Lung (tissue), 16 donors: Measurements from ENCODE around the gene MCOLN3. TPM values are rescaled to one million over a fixed set of nuclear protein-coding genes. Genes with fewer than 3 reads are reported as not detected.
A peak's percentile ranks its signal among the peaks of the same experiment; 100 is the strongest.

ENCODE experiments used
- ATAC-seq: fragments of 200-7000 bp; cut with Tn5 transposase; one replicate; pipeline ENCODE4 v1.9.1; 2020; ENCODE audit warnings: moderate number of reproducible peaks; ENCODE audit not compliant: insufficient read depth, low FRiP score
- DNase-seq, 3 donors: peaks; one replicate each; pipeline ENCODE4 v3.0.0-alpha.2; 2013 to 2017
- H3K27ac ChIP-seq, 2 donors: one replicate each; pipeline ENCODE4 v1.5.1; 2013; ENCODE audit warnings: mild to moderate bottlenecking in 2 of 2, moderate library complexity in 2 of 2, control low read depth in 1 of 2, inconsistent platforms in 1 of 2, low read depth in 1 of 2, low read length in 1 of 2
- H3K27me3 ChIP-seq, 3 donors: one replicate each; pipeline ENCODE4 v1.5.1; 2013; ENCODE audit warnings: low read length in 2 of 3; ENCODE audit not compliant: control insufficient read depth in 3 of 3, insufficient read depth in 3 of 3
- H3K36me3 ChIP-seq, 4 donors: one replicate each; pipeline ENCODE4 v1.5.1; 2013; ENCODE audit warnings: low read length in 4 of 4, mild to moderate bottlenecking in 1 of 4, moderate library complexity in 1 of 4; ENCODE audit not compliant: control insufficient read depth in 4 of 4, insufficient read depth in 4 of 4
- H3K4me1 ChIP-seq, 5 donors: one replicate each; pipeline ENCODE4 v1.5.1; 2013; ENCODE audit warnings: low read length in 5 of 5, mild to moderate bottlenecking in 2 of 5, moderate library complexity in 1 of 5; ENCODE audit not compliant: control insufficient read depth in 5 of 5, insufficient read depth in 5 of 5
- H3K4me3 ChIP-seq: one replicate; pipeline ENCODE4 v1.5.1; 2013; ENCODE audit warnings: mild to moderate bottlenecking, control low read depth, moderate library complexity
- H3K9ac ChIP-seq, 2 donors: one replicate each; pipeline ENCODE4 v1.5.1; 2013; ENCODE audit warnings: low read length in 2 of 2, control low read depth in 1 of 2; ENCODE audit not compliant: insufficient read depth in 1 of 2
- H3K9me3 ChIP-seq, 4 donors: one replicate each; pipeline ENCODE4 v1.5.1; 2013; ENCODE audit warnings: low read length in 3 of 4, mild to moderate bottlenecking in 1 of 4, moderate library complexity in 1 of 4; ENCODE audit not compliant: control insufficient read depth in 4 of 4, insufficient read depth in 3 of 4
- CTCF ChIP-seq: IDR thresholded peaks from 2 replicates; pipeline ENCODE4 v1.5.1; 2012; ENCODE audit warnings: mild to moderate bottlenecking; ENCODE audit errors: control extremely low read depth, extremely low read depth
- WGBS, 2 donors: extraction: QIAGEN DNeasy Blood & Tissue Kit; methylation state at CpG; one replicate each; pipeline ENCODE4 v1.1.7; 2013; 5-methylcytosine and 5-hydroxymethylcytosine counted together
- long read RNA-seq, 5 donors: transcript quantifications; one replicate each; lab custom pipeline, GENCODE V29; 2026
- polyA plus RNA-seq, 2 donors: library from polyadenylated mRNA; stranded (reverse); fragments of 200-250 nt; gene quantifications; one replicate each; pipeline ENCODE4 v1.2.1, GENCODE V29; 2013
- total RNA-seq, 2 donors: library from RNA; depleted of rRNA in 1 of 2; stranded (reverse); fragments of >200 nt in 1 of 2; gene quantifications; one replicate each; pipeline ENCODE4 v1.2.1, GENCODE V29; 2014 to 2021
- donor health status: control.
- donor health status: control.
- donor health status: Bipolar disorder and iron deficiency.
- donor health status: healthy.
- donor health status: DM: yes; HTN: yes; CAD: no.

MCOLN3 gene
- total RNA-seq (1 to 10 TPM in 1 of 2 donors, under 1 TPM in 1; 0.68 to 4.2 TPM), polyA plus RNA-seq (1 to 10 TPM in 1 of 2 donors, under 1 TPM in 1; 0.84 to 4.5 TPM)
- long read RNA-seq, donor 1, partial matches to known transcripts = 0 of 2 reads
- long read RNA-seq, donor 1, other reads (novel, unspliced or antisense) = 0 of 2 reads
- long read RNA-seq, donor 2 = 0 reads
- long read RNA-seq, donor 3, partial matches to known transcripts = 0 of 1 reads
- long read RNA-seq, donor 3, other reads (novel, unspliced or antisense) = 0 of 1 reads
- long read RNA-seq, donor 4 = 0 reads
- long read RNA-seq, donor 5, partial matches to known transcripts = 0 of 1 reads
- long read RNA-seq, donor 5, other reads (novel, unspliced or antisense) = 0 of 1 reads

GRCh38 chr1:85048296-85049064, at the start of gene MCOLN3:
MCOLN3 (minus strand) TSS chr1:85048500; CDS start chr1:85045360, 3,140 bp downstream.
- H3K27me3 ChIP-seq = peaks cover 0 to 67% (median 67%) of the 10 kb centered on the region in 3 donors
- peaks cover 0 to 8% (median 0%) of the 10 kb centered on the region in 5 donors for H3K4me1 ChIP-seq
- H3K9ac ChIP-seq = no peak within 1 kb of the TSS
- no peak within 1 kb of the TSS for H3K27ac ChIP-seq
- peak in 2 of 3 donors; percentile 27 to 40 for DNase-seq
- H3K36me3 ChIP-seq = no peaks in the 10 kb centered on the region
- WGBS, 2 donors = 2% methylated on average over 68 to 73 of the region's 73 CpGs
- no peak for TF ChIP-seq CTCF
- peaks cover 0 to 3% (median 0%) of the 10 kb centered on the region in 4 donors for H3K9me3 ChIP-seq
- ATAC-seq = peak; percentile 84
- peak within 1 kb of the TSS; percentile 54 for H3K4me3 ChIP-seq

GRCh38 chr1:85093644-85094043, 45.3 kb upstream of the MCOLN3 start:
- H3K4me3 ChIP-seq = no peak overlapping the region
- H3K27me3 ChIP-seq = no peaks in the 10 kb centered on the region
- 86 to 95% methylated on average over 2 of the region's 2 CpGs for WGBS, 2 donors
- no peak for ATAC-seq
- no peak for TF ChIP-seq CTCF
- no peak for DNase-seq
- peaks cover 0 to 3% (median 0%) of the 10 kb centered on the region in 4 donors for H3K36me3 ChIP-seq
- no peak overlapping the region for H3K27ac ChIP-seq
- peaks cover 0 to 6% (median 0%) of the 10 kb centered on the region in 5 donors for H3K4me1 ChIP-seq
- no peak overlapping the region for H3K9ac ChIP-seq
- no peaks in the 10 kb centered on the region for H3K9me3 ChIP-seq

GRCh38 chr1:85091671-85092280, 43.5 kb upstream of the MCOLN3 start:
- Histone ChIP-seq H3K27ac (no peak overlapping the region), H3K27me3 (no peaks in the 10 kb centered on the region), H3K36me3 (peaks cover 0 to 3% (median 0%) of the 10 kb centered on the region in 4 donors), H3K4me1 (peaks cover 0 to 6% (median 0%) of the 10 kb centered on the region in 5 donors), H3K9ac (no peak overlapping the region), H3K4me3 (no peak overlapping the region), H3K9me3 (no peaks in the 10 kb centered on the region)
- ATAC-seq (no peak), DNase-seq (peak in 1 of 3 donors; percentile 5)
- no peak for TF ChIP-seq CTCF
- 21 to 34% methylated on average over 11 of the region's 11 CpGs for WGBS, 2 donors
